Measurements from ENCODE around the gene KCNN3.

KCNN3 gene

DNA sequence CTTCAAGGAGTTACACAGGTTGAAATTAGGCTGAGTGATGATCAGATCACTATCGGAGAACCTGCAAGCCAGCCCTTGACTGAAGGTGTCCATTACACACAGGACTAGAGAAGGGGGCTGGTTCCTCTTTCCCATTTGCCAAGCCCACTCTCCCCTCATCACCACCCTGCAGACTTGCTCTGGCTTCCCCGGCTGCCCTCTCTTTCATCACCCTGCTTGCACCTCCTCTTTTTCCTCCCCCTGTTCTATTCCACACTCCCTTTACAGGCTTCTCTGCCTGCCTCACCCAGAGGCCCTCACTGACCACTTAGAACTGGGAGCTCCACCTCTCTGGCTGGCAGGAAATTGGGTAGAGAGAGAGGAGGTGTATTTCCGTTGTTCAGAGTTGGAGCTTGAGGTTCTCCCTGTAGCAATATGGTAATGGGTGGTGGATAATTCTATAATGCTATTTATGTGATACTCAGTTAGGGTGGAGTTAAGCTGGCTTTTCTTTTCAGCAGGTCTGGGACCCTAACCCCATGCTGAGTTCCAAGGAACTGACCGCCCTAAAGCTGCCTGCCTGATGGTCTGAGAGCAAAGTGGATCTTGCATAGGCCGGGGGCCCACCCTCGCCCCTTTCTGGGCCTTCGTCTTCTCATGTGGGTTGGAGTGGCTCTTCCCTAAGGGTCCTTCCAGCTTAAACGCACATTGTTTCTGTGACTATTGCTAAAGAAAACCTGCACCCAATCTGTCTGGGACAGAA is 150.3 kb downstream of the KCNN3 start:
- DNase-seq: no peak

DNA sequence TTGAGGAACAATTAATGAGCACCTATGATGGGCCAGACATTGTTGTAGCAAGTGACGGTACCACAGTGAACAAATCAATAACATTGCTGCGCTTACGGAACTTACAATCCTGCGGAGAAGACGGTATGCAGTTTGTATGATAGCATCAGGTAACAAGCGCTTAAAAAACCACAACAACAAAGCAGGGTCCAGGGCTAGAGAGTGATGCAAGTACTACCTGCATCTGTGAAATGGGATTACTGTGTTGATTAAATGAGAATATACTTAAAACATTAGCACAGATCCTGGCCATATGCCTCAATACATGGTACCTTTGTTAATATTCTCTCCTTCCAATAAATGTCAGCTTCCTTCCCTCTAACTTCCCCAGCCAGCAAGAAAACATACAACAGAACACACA is 151.5 kb downstream of the KCNN3 start:
- DNase-seq: no peak

GRCh38 chr1:154717528-154717924 is 152.6 kb downstream of the KCNN3 start:
- DNase-seq: no peak

- no peak for DNase-seq
These were observed 153.2 kb downstream of the KCNN3 start for GRCh38 chr1:154716614-154717527.

- DNase-seq: no peak
These were observed 154.1 kb downstream of the KCNN3 start for GRCh38 chr1:154716011-154716410.

GRCh38 chr1:154715385-154715784 is 154.7 kb downstream of the KCNN3 start:
- DNase-seq: no peak

- DNase-seq: no peak
These were observed 155.4 kb downstream of the KCNN3 start for GRCh38 chr1:154714638-154715037.

DNA sequence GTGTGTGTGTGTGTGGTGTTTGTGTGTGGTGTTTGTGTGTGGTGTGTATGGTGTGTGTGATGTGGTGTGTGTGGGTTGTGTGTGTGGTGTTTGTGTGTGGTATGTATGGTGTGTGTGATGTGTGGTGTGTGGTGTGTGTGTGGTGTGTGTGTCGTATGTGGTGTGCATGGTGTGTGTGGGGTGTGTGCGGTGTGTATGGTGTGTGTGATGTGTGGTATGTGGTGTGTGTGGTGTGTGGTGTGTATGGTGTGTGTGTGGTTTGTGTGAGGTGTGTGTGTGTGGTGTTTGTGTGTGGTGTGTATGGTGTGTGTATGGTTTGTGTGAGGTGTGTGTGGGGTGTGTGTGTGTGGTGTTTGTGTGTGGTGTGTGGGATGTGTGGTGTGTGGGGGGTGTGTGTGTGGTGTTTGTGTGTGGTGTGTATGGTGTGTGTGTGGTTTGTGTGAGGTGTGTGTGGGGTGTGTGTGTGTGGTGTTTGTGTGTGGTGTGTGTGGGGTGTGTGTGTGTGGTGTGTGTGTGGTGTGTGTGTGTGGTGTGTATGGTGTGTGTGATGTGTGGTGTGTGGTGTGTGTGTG is 155.9 kb downstream of the KCNN3 start:
- DNase-seq: no peak

DNA sequence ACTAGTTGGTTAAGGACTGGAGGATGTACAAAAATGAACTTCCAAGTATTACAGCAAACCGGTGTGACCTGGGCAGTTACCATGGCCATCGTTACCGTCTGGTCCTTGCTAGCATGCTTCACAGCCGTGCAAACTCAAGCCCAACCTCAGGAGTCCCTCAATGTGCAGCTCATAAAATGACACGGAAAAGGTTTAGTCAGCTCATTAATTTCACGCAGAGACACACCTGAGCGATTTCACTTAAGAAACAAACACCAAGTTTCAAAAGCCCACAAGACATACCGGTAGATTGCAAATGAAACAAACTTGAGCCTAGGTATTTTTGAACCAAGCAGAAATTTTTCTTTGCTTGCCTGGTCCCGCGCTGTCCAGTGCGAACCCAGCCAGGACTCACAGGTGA is 157.1 kb downstream of the KCNN3 start:
- DNase-seq: no peak

- DNase-seq: no peak
These were observed 157.8 kb downstream of the KCNN3 start for GRCh38 chr1:154712166-154712810.

- no peak for DNase-seq
These were observed 158.7 kb downstream of the KCNN3 start for GRCh38 chr1:154711416-154711815.

GRCh38 chr1:154710106-154710505 is 160.0 kb downstream of the KCNN3 start:
- no peak for DNase-seq

DNA sequence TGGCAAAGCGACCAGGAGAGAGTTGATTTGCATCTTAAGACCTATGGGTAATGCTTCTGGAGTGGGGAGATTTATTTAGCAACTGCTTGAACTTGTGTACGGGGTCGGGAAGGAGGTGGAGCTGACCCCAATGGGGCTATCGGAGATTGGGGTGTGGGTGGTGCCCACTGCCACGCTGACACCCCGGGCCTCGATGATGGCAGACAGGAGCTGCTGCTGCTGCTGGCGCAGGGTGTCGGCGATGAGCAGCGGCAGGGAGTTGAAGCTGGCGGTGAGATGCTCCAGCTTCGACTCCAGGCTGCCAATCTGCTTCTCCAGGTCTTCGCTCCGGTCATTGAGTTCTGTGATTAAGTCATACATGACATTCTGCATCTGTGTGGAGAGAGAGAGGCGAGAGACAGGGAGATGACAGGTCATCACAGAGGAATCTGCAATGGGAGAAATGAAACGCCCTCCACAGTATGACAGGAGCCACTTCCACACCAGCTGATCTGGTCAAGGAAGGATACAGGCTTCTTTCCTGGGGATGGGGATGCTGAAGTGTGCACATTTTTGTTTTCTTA is 162.1 kb downstream of the KCNN3 start:
- DNase-seq: no peak

- no peak for DNase-seq
These were observed 163.2 kb downstream of the KCNN3 start for GRCh38 chr1:154706851-154707250.

DNA sequence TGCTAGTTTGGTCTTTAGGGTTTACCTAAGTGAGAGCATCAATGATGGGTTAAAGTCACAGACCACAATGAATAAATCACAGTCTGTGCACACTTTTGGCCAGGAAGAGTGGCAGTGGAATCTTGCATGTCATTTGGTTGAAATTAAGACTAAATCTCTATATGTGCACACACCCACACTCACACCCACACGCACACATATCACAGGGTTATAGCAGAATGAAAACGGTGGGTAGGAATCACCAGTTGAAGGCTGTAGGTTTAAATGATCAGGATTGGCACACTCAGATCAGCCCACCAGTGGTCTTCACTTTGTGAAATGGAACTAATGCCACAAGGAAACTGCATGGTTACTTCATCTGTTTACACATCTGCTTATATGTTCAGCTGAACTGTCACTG is 164.5 kb downstream of the KCNN3 start:
- DNase-seq: no peak

GRCh38 chr1:154703170-154703569 is 166.9 kb downstream of the KCNN3 start:
- no peak for DNase-seq

DNA sequence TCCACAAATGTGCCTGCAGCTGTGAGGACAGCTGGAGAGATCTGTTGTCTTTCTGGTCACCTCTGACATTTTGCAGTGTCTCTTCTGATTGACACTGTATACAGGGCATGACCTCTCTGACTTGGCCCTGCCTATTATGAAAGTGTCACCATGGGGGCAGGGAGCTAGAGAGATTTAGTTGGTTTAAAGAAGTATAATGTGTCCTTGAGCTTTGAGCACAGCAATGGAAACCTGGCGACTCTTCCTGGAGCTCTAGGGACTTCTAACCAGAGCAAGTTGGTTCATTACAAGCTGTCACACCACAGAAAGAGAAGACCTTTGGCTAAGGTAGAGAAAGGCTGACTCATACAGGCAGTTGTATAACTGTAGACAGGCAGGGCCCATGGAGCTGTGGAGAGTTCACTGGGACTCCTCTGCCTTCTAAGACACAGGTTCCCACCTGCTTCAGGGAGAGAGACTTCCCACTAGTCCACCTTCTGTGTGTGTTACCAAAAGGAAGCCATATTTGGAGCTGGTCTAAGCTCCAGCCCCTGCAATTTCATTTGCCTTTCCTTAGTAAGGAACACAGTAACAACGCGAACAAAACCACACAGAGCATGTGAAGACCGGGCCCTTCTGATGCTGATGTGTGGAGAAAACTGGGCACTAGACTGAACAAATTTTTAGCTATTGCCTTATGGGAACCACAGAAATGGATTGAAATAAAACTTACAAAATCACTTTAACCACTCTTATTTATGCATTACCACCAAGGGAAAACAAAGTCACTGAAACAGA is 171.6 kb downstream of the KCNN3 start:
- no peak for DNase-seq

GRCh38 chr1:154697710-154698109 is 172.4 kb downstream of the KCNN3 start:
- DNase-seq: no peak

GRCh38 chr1:154696456-154696855 is 173.6 kb downstream of the KCNN3 start:
- DNase-seq: no peak

GRCh38 chr1:154695985-154696384 is 174.1 kb downstream of the KCNN3 start:
- DNase-seq: no peak

GRCh38 chr1:154694995-154695394 is 175.1 kb downstream of the KCNN3 start:
- DNase-seq: no peak

- no peak for DNase-seq
These were observed 181.0 kb downstream of the KCNN3 start for GRCh38 chr1:154689083-154689482.

Data from KG1 (cell line).